CD4-positive, alpha-beta T cell treated with Interleukin-17A for 1 hour (primary cell): ENCODE measurements around the gene ATP11B.
A peak's percentile ranks its signal among the peaks of the same experiment; 100 is the strongest.

Source experiments
- DNase-seq: peaks from one replicate; pipeline ENCODE4 v3.0.0-alpha.2; 2020

ATP11B gene

DNA sequence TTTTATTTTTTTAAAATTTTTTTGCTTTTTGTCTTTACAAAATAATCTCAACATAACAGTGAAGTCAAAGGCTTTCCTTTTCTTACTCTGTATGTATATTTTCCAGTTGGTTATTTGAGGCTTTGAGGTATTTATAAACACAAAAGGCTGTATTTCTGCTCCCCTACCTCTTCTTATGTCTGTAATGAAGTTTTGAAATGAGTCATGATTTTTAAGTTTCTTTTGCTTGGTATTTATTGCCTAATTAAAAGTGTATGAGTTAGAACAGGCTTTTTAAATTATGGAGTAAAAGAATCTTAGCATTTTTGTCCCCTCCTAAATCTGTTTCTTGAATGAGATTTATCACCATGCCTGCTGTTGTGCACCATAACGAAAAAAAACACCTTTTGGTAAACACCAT is 121.0 kb downstream of the ATP11B start:
- DNase-seq, result no peak

DNA sequence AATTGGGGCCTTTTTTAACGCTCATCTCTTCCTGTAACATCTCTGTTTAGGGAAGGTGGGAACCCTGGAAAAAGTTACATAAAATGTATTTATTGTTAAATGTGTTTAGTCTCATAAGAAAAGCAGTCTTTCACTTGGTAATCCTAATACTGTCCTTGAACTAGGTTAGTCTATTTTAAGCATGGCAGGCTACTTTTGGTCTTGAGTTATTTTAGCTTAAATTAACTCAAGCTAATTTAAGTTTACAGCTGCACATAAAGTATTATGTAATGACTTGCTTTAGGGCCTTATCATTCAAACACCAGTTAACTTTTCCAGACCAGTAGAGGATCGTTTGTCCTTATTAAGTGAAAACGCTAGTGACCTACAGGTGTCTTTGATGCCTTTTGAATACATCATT is 123.8 kb downstream of the ATP11B start:
- no peak for DNase-seq

DNA sequence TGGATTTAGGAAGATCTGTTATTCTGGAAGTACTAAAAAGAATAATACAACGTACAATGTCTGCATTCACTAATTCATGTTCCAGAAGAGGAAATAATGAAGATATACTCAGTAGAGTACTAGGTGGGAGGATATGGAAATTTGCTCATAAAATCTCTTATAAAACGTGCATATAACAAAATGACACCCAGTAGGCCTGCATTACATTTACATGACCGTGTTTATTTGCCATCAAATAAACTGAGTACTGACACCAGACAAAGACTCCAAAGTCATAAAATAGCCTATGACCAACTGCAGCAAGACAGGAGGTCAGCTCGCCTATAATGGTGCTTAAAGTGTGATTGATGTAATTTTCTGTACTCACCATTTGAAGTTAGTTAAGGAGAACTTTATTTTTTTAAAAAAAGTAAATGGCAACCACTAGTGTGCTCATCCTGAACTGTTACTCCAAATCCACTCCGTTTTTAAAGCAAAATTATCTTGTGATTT is 126.6 kb downstream of the ATP11B start:
- DNase-seq, result no peak

GRCh38 chr3:182920515-182921084 is 127.3 kb downstream of the ATP11B start:
- DNase-seq, result no peak

GRCh38 chr3:182921665-182922355 is 128.5 kb downstream of the ATP11B start:
- DNase-seq, result no peak

DNA sequence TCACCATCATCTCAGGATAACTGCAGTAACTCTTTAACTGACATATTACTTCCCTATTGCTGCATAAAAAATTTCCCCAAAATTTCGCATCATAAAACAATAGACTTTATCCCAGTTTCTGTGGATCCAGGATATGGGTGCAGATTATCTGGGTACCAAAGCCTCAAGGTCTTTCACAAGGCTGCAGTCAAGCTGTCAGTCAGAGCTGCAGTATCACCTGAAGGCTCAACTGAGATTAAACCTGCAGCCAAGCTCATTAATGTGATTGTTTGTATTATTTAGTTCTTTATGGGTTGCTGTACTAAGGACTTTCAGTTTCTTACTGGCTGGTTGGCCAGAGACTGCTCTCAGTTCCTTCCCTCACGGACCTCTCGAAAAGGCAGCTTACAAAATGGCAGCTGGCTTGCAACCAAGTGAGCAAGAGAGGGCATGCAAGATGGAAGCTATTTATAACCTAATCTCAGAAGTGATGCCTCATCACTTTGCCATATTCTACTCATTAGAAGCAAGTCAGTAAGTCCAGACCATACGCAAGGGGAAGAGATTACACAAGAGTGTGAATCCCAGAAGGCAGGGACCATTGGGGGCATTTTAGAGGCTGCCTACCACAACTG is 132.1 kb downstream of the ATP11B start:
- no peak for DNase-seq

GRCh38 chr3:182925944-182926337 is 132.6 kb downstream of the ATP11B start:
- DNase-seq, result no peak

DNA sequence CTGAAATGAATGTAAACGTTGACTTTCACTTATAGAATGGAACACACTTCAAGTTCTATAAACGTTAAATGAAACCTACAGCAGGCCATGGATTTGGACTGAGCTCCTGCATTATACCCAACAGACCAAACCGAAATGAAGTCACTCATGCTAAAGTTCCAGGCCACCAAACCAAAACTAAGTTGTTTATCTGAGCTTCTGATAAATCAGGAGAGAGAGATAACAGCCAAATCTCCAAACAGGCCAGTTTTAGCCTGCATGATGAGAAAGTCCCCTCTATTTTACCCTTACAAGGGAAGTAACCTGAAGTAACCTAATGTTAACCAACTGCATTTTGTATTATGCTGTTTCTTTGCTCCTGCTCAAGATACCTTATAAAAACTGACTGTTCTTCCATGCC is 142.5 kb downstream of the ATP11B start:
- DNase-seq, result no peak

DNA sequence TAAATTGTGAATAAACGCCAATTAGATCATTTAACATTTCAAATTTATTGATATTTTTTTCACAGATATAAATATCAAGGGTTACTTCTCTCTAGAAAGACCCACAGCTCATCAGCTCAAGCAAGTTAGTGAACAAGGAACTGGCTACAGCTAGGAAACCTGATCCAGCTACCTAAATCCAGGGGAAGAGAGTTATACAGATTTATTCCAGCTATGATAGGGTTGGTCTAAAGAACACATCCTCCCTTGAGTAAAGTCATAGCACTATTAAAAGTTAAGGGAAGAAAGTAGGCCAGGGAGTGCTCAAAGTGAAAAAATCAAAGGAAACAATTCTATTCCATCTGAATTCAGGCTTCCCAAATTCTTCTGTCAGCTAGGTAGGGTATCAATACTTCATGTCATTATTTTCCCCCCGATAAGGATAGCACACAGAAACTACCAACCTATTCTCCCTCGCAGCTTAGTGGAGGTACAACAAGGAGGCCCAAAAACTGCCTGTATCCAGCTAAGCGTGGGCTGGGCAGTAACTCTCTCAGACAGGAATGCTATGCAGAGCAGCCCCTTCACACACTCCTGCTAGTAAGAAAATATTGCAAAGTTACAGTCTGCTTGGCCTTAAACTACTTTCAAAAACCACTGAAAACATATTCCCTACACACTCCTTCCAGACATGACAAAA is 143.1 kb downstream of the ATP11B start:
- no peak for DNase-seq

DNA sequence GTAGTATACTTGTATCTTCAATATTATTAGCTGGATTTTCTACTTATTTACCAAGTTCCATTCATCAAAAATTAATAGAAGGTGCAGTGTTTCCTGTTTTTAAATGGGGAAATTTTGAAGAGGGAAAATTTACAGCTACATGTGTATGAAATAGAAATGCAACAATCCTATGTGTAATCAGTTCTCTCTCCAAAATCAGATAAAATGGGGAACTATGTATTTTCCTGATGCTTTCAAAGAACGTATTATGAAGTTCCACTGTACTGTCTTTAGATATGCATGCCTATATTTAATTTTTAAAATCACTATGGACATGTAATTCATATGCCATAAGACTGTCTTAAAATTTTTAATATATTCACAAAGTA is 143.6 kb downstream of the ATP11B start:
- DNase-seq, result no peak

GRCh38 chr3:182937293-182938051 is 144.2 kb downstream of the ATP11B start:
- DNase-seq, result peak; percentile 22

- no peak for DNase-seq
Observed at GRCh38 chr3:182940266-182940808, 147.0 kb downstream of the ATP11B start.

GRCh38 chr3:182941719-182942118 is 148.4 kb downstream of the ATP11B start:
- DNase-seq, result no peak

GRCh38 chr3:182947888-182948287 is 154.6 kb downstream of the ATP11B start:
- peak; percentile 8 for DNase-seq

- no peak for DNase-seq
Observed at GRCh38 chr3:182948305-182948704, 155.0 kb downstream of the ATP11B start.

- DNase-seq, result no peak
Observed at GRCh38 chr3:182949688-182950087, 156.4 kb downstream of the ATP11B start.

GRCh38 chr3:182954553-182955235 is 161.4 kb downstream of the ATP11B start:
- DNase-seq, result no peak

DNA sequence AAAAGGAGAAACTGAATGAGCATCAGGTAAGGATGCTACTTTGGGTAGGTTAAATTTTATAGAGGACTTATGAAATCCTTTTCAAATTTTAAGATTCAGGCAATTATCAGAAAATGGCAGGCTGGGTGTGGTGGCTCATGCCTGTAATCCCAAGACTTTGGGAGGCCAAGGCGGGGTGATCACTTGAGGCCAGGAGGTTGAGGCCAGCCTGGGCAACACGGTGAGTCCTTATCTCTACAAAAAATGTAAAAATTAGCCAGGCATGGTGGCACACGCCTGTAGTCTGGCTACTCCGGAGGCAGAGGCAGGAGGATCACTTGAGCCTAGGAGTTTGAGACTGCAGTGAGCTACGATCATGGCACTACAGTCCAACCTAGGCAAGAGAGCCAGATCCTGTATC is 163.9 kb downstream of the ATP11B start:
- no peak for DNase-seq

DNA sequence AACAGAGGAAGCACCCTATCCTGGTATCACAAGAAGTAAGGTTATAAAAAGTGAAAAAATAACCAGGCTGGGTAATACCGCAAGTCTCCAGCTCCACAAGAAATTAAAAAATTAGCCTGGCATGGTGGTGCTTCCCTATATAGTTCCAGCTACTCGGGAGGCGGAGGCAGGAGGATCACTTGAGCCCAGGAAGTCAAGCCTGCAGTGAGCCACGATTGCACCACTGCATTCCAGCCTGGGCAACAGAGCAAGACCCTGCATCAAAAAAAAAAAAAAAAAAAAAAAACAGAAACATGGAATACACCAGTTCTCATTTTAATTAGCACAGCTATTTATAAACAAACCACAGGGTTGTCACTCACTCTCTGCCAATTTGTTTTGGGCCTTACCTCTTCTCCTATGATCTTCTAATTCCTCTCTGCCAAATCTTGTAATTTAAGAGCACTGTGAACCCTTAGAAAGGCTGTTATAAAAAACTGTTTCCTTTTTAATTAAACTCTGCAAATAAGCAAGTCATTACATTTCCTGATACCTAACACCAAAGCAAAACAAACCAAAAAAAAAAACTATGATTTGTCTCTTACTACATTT is 164.5 kb downstream of the ATP11B start:
- no peak for DNase-seq

GRCh38 chr3:182959474-182960350 is 166.4 kb downstream of the ATP11B start:
- no peak for DNase-seq

DNA sequence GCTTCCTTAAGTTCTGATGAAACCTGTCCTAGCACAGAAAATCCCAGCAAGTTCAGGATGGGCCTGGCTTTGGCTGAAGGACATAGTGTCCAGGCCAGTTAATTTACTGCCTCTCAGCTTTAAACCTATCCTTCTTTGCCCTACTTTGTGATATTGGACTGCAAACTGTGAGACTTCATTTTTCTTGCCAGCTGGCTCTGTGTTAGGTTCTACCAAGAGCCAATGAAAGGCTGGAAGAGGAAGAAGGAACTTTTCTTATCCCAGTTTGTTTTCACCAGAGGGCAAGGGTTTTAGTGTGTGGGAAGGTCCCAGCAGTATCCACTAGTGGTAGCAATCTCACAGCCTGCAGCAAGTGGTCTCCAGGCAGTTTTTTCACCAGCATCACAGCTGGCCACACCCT is 168.9 kb downstream of the ATP11B start:
- DNase-seq, result no peak
